ENCODE data around the gene BTBD18. TPM values are rescaled to one million over a fixed set of nuclear protein-coding genes. Genes with fewer than 3 reads are reported as not detected.

The BTBD18 gene
- total and polyA plus RNA-seq, 2 of the 13 experiments (the other 11 are each of a cell fraction or from before 2014, with no cell fraction given), result not detected

GRCh38 chr11:57800444-57801182, 49.0 kb upstream of the BTBD18 start (continued):
- TF ChIP-seq ZNF576 (CRISPR knock-in tag; IDR thresholded peaks at IDR 0.05), result no peak
- no peak for TF ChIP-seq MED13 (CRISPR knock-in tag; IDR thresholded peaks at IDR 0.05)
- TF ChIP-seq CBX2 (IDR thresholded peaks at IDR 0.05; ENCODE audit: low read depth, low read length), result no peak
- TF ChIP-seq CBX2 (CRISPR knock-in tag; IDR thresholded peaks at IDR 0.05; ENCODE audit: low read depth), result no peak
- TF ChIP-seq MXI1 (IDR thresholded peaks at IDR 0.05; ENCODE audit: borderline replicate concordance, low read depth, low read length), result peak; percentile 61; the same call in 1 of the 3 replicates
- no peak for TF ChIP-seq HCFC1 (IDR thresholded peaks at IDR 0.05; ENCODE audit: low read depth, low read length)
- no peak for TF ChIP-seq ZNF121 (CRISPR knock-in tag; IDR thresholded peaks at IDR 0.05)
- no peak for TF ChIP-seq NR3C1 (CRISPR knock-in tag; IDR thresholded peaks at IDR 0.05)
- TF ChIP-seq CREM (IDR thresholded peaks at IDR 0.05), result peak; percentile 69
- TF ChIP-seq CREM (CRISPR knock-in tag; IDR thresholded peaks at IDR 0.05), result no peak
- no peak for TF ChIP-seq PHF20 (CRISPR knock-in tag; IDR thresholded peaks at IDR 0.05)
- no peak for TF ChIP-seq CHD4 (IDR thresholded peaks at IDR 0.05; ENCODE audit: borderline replicate concordance, low read length)
- TF ChIP-seq ZNF160 (CRISPR knock-in tag; IDR thresholded peaks at IDR 0.05), result no peak
- no peak for TF ChIP-seq TOPORS (CRISPR knock-in tag; IDR thresholded peaks at IDR 0.05)
- no peak for TF ChIP-seq ZNF512 (CRISPR knock-in tag; IDR thresholded peaks at IDR 0.05)
- peak; percentile 82 for TF ChIP-seq POGZ (CRISPR knock-in tag; IDR thresholded peaks at IDR 0.05)
- TF ChIP-seq FOSL2 (CRISPR knock-in tag; IDR thresholded peaks at IDR 0.05), result peak; percentile 77
- TF ChIP-seq MAX (IDR thresholded peaks at IDR 0.05), result peak; percentile 31; the same call in 1 of the 2 replicates
- TF ChIP-seq ZBTB2 (CRISPR knock-in tag; IDR thresholded peaks at IDR 0.05; ENCODE audit: low read depth), result 0 out of 2 replicates have a peak, but pooled peaks have one; percentile 29
- TF ChIP-seq ADNP (CRISPR knock-in tag; IDR thresholded peaks at IDR 0.05), result no peak
- TF ChIP-seq SALL2 (CRISPR knock-in tag; IDR thresholded peaks at IDR 0.05), result no peak
- TF ChIP-seq ELF4 (CRISPR knock-in tag; IDR thresholded peaks at IDR 0.05; ENCODE audit: borderline replicate concordance), result no peak
- TF ChIP-seq ZNF513 (CRISPR knock-in tag; conservative IDR thresholded peaks at IDR 0.05), result no peak
- peak; percentile 96 for TF ChIP-seq SOX13 (IDR thresholded peaks at IDR 0.05)
- TF ChIP-seq SOX13 (CRISPR knock-in tag; conservative IDR thresholded peaks at IDR 0.05 in 1 of 2, IDR thresholded peaks at IDR 0.05 in 1 of 2), result peak in 1 of 2 experiments; percentile 100; a peak in 2 of 4 replicates
- TF ChIP-seq ARNT2 (CRISPR knock-in tag; IDR thresholded peaks at IDR 0.05; ENCODE audit: low read depth), result no peak; the same call in 1 of the 2 replicates
- TF ChIP-seq ZNF580 (CRISPR knock-in tag; IDR thresholded peaks at IDR 0.05; ENCODE audit: borderline replicate concordance, low read depth), result peak; percentile 47; the same call in 1 of the 2 replicates

All from HepG2 (cell line).